Heart left ventricle (tissue), 16 donors: Measurements from ENCODE around the gene VKORC1L1. TPM values are rescaled to one million over a fixed set of nuclear protein-coding genes. Genes with fewer than 3 reads are reported as not detected.

Experiments
- ATAC-seq, 4 donors: fragments of 200-7000 bp; cut with Tn5 transposase; one replicate each; pipeline ENCODE4 v1.9.1; 2020 to 2022; ENCODE audit warnings: moderate library complexity in 4 of 4, mild to moderate bottlenecking in 3 of 4, moderate number of reproducible peaks in 1 of 4
- DNase-seq, 5 donors: peaks; one replicate each; pipeline ENCODE4 v3.0.0-alpha.2; 2020
- H3K27ac ChIP-seq, 12 donors: fragments of 200-600 bp; sonication (generic) in 4 of 12; one replicate each; pipeline versions ENCODE4 v1.5.0 to v1.8.0; 2016 to 2022; ENCODE audit warnings: mild to moderate bottlenecking in 2 of 12
- H3K27me3 ChIP-seq, 9 donors: fragments of 200-600 bp; sonication (generic) in 2 of 9; one replicate each; pipeline versions ENCODE4 v1.5.1 to v1.8.0; 2016 to 2022; ENCODE audit warnings: mild to moderate bottlenecking in 3 of 9
- H3K36me3 ChIP-seq, 9 donors: fragments of 200-600 bp; sonication (generic) in 2 of 9; one replicate each; pipeline versions ENCODE4 v1.5.0 to v1.8.0; 2018 to 2022; ENCODE audit warnings: mild to moderate bottlenecking in 2 of 9
- H3K4me1 ChIP-seq, 12 donors: fragments of 200-600 bp; sonication (generic) in 4 of 12; one replicate each; pipeline versions ENCODE4 v1.5.0 to v1.8.0; 2016 to 2022; ENCODE audit warnings: mild to moderate bottlenecking in 3 of 12
- H3K4me3 ChIP-seq, 12 donors: fragments of 200-600 bp; sonication (generic) in 4 of 12; one replicate each; pipeline versions ENCODE4 v1.5.0 to v1.8.0; 2017 to 2022; ENCODE audit warnings: mild to moderate bottlenecking in 9 of 12, moderate library complexity in 4 of 12
- H3K9me3 ChIP-seq, 12 donors: fragments of 200-600 bp; sonication (generic) in 4 of 12; one replicate each; pipeline versions ENCODE4 v1.5.0 to v1.8.0; 2016 to 2022; ENCODE audit warnings: mild to moderate bottlenecking in 1 of 12
- POLR2A ChIP-seq, 2 donors: fragments of 450-650 bp; IDR thresholded peaks; one replicate each; pipeline ENCODE4 v1.6.1; 2017; ENCODE audit warnings: antibody characterized with exemption in 2 of 2, mild to moderate bottlenecking in 2 of 2, moderate library complexity in 2 of 2
- WGBS, 4 donors: extraction: QIAGEN DNeasy Blood & Tissue Kit in 2 of 4; methylation state at CpG; one replicate each; pipeline versions ENCODE4 v1.1.5 to v1.1.7; 2013 to 2018; 5-methylcytosine and 5-hydroxymethylcytosine counted together
- intact Hi-C, 10 donors: fragments of 100-400 bp; cut with DNase I; formaldehyde crosslinking; loops; one replicate each; pipeline versions ENCODE4 v1.11.1 to v1.14.2; 2022
- polyA plus RNA-seq, 2 donors: library from polyadenylated mRNA; stranded (reverse); fragments of 200-250 nt; gene quantifications; one replicate each; pipeline ENCODE4 v1.2.3, GENCODE V29; 2013
- total RNA-seq, 9 donors: library from RNA; depleted of rRNA in 2 of 9; stranded (reverse); fragments of >200 nt in 2 of 9; fragmentation: NEBNext Ultra II Directional in 3 of 9; extraction: Animal tissue kit (Norgen Biotek cat#: 25700) in 3 of 9; gene quantifications; one replicate each; pipeline versions ENCODE4 v1.1.0 to v1.2.4, GENCODE V29; 2016 to 2023
- TF ChIP-seq, protein P1 (sequence below), 12 donors: fragments of 200-600 bp; sonication (generic) in 4 of 12; IDR thresholded peaks; one replicate each; pipeline versions ENCODE4 v1.5.0 to v1.8.0; 2018 to 2022; ENCODE audit warnings: antibody characterized with exemption in 12 of 12, mild to moderate bottlenecking in 5 of 12
- donor health status: ischemic (EF 13 %, LVEDD 7.1; RV severe dilation, severe dysfunction).
- donor health status: healthy with polysubstance abuse.
- donor health status: DM: no; HTN: yes; CAD: no.
- donor health status: DM: no; HTN: no; CAD: no.
- donor health status: ischemic (EF 25% LVEDD 6.9; RV normal size, moderate dysfunction).
- donor health status: ischemic (EF 25% LVEDD 5.7; RV mildly dilated, moderate dysfunction).
- donor health status: healthy.
- donor health status: DM: yes; HTN: yes; CAD: no.
- donor health status: ischemic (EF 35%, LVEDD 5.7; RV mildly dilated, moderate dysfunction).
- donor health status: nonischemic (EF 11% LVEDD 7.7; RV severe dilation, severe dysfunction).
- donor health status: DM: yes; HTN: yes; CAD: no.
- donor health status: PGD.
- donor health status: ischemic (EF 29% LVEDD 5.4; RV normal size, mild dysfunction).
- donor health status: nonischemic (EF 23%, LVEDD 6.1; RV moderate dilation, normal function).

VKORC1L1 gene
- total and polyA plus RNA-seq, 11 donors, result 5.0 to 24.9 (median 18.6) TPM

GRCh38 chr7:65902306-65902705 lies 29.4 kb downstream of the VKORC1L1 start:
- no peaks in the 10 kb centered on the region for H3K36me3 ChIP-seq
- intact Hi-C loops, result no loop called here
- H3K9me3 ChIP-seq, result peaks cover 0 to 24% (median 2%) of the 10 kb centered on the region in 12 donors
- ATAC-seq (no peak), DNase-seq (no peak)
- no peak overlapping the region for H3K4me3 ChIP-seq
- peaks cover 0 to 7% (median 0%) of the 10 kb centered on the region in 12 donors for H3K4me1 ChIP-seq
- no peak for TF ChIP-seq POLR2A (IDR thresholded peaks at IDR 0.05)
- TF ChIP-seq, protein P1, sequence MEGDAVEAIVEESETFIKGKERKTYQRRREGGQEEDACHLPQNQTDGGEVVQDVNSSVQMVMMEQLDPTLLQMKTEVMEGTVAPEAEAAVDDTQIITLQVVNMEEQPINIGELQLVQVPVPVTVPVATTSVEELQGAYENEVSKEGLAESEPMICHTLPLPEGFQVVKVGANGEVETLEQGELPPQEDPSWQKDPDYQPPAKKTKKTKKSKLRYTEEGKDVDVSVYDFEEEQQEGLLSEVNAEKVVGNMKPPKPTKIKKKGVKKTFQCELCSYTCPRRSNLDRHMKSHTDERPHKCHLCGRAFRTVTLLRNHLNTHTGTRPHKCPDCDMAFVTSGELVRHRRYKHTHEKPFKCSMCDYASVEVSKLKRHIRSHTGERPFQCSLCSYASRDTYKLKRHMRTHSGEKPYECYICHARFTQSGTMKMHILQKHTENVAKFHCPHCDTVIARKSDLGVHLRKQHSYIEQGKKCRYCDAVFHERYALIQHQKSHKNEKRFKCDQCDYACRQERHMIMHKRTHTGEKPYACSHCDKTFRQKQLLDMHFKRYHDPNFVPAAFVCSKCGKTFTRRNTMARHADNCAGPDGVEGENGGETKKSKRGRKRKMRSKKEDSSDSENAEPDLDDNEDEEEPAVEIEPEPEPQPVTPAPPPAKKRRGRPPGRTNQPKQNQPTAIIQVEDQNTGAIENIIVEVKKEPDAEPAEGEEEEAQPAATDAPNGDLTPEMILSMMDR (IDR thresholded peaks at IDR 0.05), result no peak
- no peak overlapping the region for H3K27ac ChIP-seq
- H3K27me3 ChIP-seq, result no peaks in the 10 kb centered on the region

DNA sequence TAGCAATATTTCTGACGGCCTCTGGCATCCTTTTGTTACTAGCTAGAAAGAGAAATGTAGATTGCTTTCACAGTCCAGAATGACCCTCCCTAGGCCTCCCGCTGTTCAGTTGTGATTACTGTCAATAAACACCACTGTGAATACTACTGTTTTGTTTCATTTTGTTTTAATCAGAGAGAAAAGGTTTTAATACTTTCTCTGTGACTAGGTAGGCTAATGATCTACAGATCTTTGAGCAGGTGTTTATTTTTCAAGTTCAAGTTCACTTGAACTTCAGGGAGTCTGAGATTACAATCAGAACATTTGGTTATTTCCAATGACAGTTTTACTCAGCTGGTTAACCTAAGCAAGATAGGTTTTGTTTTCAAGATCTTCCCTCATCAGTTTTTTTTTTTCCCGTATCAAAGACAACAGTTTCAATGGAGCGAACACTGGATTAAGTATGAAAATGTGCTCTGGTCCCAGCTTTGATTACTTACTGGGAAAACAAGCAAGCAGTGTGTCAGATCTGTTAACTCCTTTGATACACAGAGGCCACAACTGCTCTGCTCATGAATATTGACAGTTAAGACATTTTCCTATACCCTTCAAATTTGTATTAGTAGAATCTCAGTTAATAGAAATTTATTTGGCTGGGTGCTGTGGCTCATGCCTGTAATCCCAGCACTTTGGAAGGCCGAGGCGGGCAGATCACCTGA lies 34.8 kb downstream of the VKORC1L1 start:
- no peak for DNase-seq
- Histone ChIP-seq H3K4me1 (peaks cover 0 to 12% (median 0%) of the 10 kb centered on the region in 12 donors), H3K36me3 (no peaks in the 10 kb centered on the region), H3K4me3 (no peak overlapping the region), H3K9me3 (peaks cover 0 to 17% (median 0%) of the 10 kb centered on the region in 12 donors), H3K27me3 (no peaks in the 10 kb centered on the region), H3K27ac (no peak overlapping the region)
- TF ChIP-seq, protein P1 (IDR thresholded peaks at IDR 0.05), result no peak
- no peak for TF ChIP-seq POLR2A (IDR thresholded peaks at IDR 0.05)
- no peak for ATAC-seq
- intact Hi-C loops, result no loop called here
- 92 to 94% (median 94%) methylated on average over 6 of the region's 6 CpGs for WGBS, 4 donors

GRCh38 chr7:65910237-65910636 lies 37.4 kb downstream of the VKORC1L1 start:
- TF ChIP-seq POLR2A (IDR thresholded peaks at IDR 0.05), result no peak
- TF ChIP-seq, protein P1 (IDR thresholded peaks at IDR 0.05), result no peak
- peaks cover 0 to 12% (median 0%) of the 10 kb centered on the region in 12 donors for H3K4me1 ChIP-seq
- no peaks in the 10 kb centered on the region for H3K36me3 ChIP-seq
- peaks cover 0 to 1% (median 0%) of the 10 kb centered on the region in 12 donors for H3K9me3 ChIP-seq
- WGBS, 4 donors, result 24 to 33% (median 27%) methylated on average over 2 of the region's 2 CpGs
- no peaks in the 10 kb centered on the region for H3K27me3 ChIP-seq
- intact Hi-C loops, result no loop called here
- no peak overlapping the region for H3K4me3 ChIP-seq
- H3K27ac ChIP-seq, result no peak overlapping the region
- ATAC-seq (no peak), DNase-seq (no peak)

DNA sequence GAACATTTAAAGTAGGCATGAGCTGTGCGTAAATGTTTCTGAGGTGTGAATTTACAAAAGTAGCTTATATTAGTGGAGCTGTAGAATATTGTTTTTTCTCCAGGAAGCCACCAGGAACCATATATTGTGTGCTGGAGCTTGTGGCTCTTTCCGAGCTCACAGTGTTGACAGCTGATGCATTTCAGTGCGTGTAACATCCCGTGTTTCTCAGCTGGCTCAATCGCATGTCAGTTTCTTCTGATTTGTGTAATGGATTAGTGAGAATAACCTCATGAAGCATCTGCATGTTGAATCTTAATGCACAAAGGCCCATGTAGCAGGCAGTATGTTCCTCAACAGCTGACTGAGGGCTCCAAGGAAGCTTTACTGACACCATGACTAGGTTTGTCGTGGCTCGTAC lies 39.4 kb downstream of the VKORC1L1 start:
- DNase-seq, result no peak
- Histone ChIP-seq H3K27ac (no peak overlapping the region), H3K9me3 (no peaks in the 10 kb centered on the region), H3K36me3 (no peaks in the 10 kb centered on the region), H3K4me1 (peaks cover 0 to 12% (median 0%) of the 10 kb centered on the region in 12 donors), H3K27me3 (no peaks in the 10 kb centered on the region), H3K4me3 (no peak overlapping the region)
- intact Hi-C loops, result no loop called here
- ATAC-seq, result no peak
- WGBS, 4 donors, result 82 to 91% (median 84%) methylated on average over 7 of the region's 7 CpGs
- no peak for TF ChIP-seq POLR2A (IDR thresholded peaks at IDR 0.05)
- TF ChIP-seq, protein P1 (IDR thresholded peaks at IDR 0.05), result no peak
